Pancreas (tissue), 10 donors: Measurements from ENCODE around the gene TMX2. TPM values are rescaled to one million over a fixed set of nuclear protein-coding genes. Genes with fewer than 3 reads are reported as not detected.

Experiments used
- ATAC-seq, 4 donors: fragments of 200-7000 bp; cut with Tn5 transposase; one replicate each; pipeline versions ENCODE4 v1.8.0 to v1.9.1; 2020; ENCODE audit warnings: mild to moderate bottlenecking in 4 of 4, moderate library complexity in 4 of 4
- DNase-seq, 6 donors: peaks; one replicate each; pipeline ENCODE4 v3.0.0-alpha.2; 2020
- FAIRE-seq: peaks from 2 replicates; lab custom pipeline; 2012; peaks lifted over from hg19 to GRCh38; lab: Jason Lieb, UNC
- H3K27ac ChIP-seq, 4 donors: fragments of 200-600 bp; sonication (generic); 1 replicate in 3 of 4; 2 replicates in 1 of 4; pipeline versions ENCODE4 v1.5.0 to v1.8.0; 2020
- H3K27me3 ChIP-seq, 4 donors: fragments of 200-600 bp; one replicate each; pipeline ENCODE4 v1.8.0; 2021
- H3K36me3 ChIP-seq, 3 donors: fragments of 200-600 bp; sonication (generic) in 1 of 3; one replicate each; pipeline versions ENCODE4 v1.5.0 to v1.8.0; 2020 to 2021
- H3K4me1 ChIP-seq, 3 donors: fragments of 200-600 bp; one replicate each; pipeline ENCODE4 v1.8.0; 2021
- H3K4me3 ChIP-seq, 4 donors: fragments of 200-600 bp; sonication (generic) in 2 of 4; one replicate each; pipeline versions ENCODE4 v1.5.0 to v1.8.0; 2020 to 2021
- H3K9me3 ChIP-seq, 4 donors: fragments of 200-600 bp; one replicate each; pipeline ENCODE4 v1.8.0; 2021
- WGBS, 2 donors: extraction: QIAGEN DNeasy Blood & Tissue Kit; methylation state at CpG; one replicate each; pipeline ENCODE4 v1.1.7; 2013; 5-methylcytosine and 5-hydroxymethylcytosine counted together
- intact Hi-C, 3 donors: fragments of 100-400 bp; cut with DNase I; formaldehyde crosslinking; loops; one replicate each; pipeline versions ENCODE4 v1.11.1 to v1.14.2; 2022
- polyA plus RNA-seq, 2 donors: library from polyadenylated mRNA; stranded (reverse); fragments of 200-250 nt; gene quantifications; one replicate each; pipeline ENCODE4 v1.2.3, GENCODE V29; 2013
- total RNA-seq, 6 donors: library from RNA; stranded (reverse); fragmentation: NEBNext Ultra II Directional in 4 of 6; extraction: Animal tissue kit (Norgen Biotek cat#: 25700) in 4 of 6; gene quantifications; one replicate each; pipeline versions ENCODE4 v1.2.1 to v1.2.4, GENCODE V29; 2021 to 2023
- TF ChIP-seq, protein P1 (sequence below), 4 donors: fragments of 200-600 bp; sonication (generic) in 3 of 4; IDR thresholded peaks; one replicate each; pipeline versions ENCODE4 v1.5.0 to v1.8.0; 2021; ENCODE audit warnings: antibody characterized with exemption in 4 of 4
- donor health status: healthy with polysubstance abuse.
- donor health status: DM: no; HTN: no; CAD: no; lungs with moderate emphysema.
- donor health status: DM: no; HTN: no; CAD: no.
- donor health status: control.
- donor health status: control.
- donor health status: Bipolar disorder and iron deficiency.
- donor health status: DM: yes; HTN: yes; CAD: no.
- donor health status: DM: no; HTN: no; CAD: no.
- donor health status: DM: no; HTN: no; CAD: no.
- donor health status: DM: yes; HTN: yes; CAD: no.

The TMX2 gene
- total and polyA plus RNA-seq, 8 donors = 19.8 to 46.4 (median 34.1) TPM

DNA sequence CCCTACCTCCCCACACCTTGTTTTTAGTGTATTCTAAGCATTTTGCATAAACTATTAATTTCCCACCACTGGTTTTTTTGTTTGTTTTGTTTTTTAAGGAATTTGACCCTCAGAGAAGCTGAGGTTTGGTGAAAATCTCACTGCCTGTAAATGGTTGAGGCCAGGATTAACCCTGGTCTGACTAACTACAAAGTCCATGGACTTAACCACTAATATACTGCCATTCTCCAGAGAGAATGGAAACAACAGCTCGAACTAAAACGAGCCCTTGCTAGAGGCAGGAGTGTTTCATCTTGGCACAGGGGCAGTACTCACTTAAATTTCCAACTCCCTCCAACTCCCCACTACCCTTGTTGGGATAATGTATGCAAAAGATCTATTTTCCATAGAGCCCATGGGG lies 52.2 kb downstream of the TMX2 start:
- intact Hi-C loops = loop anchor here in 2 of 3 donors (5.0 kb wide), 2 partner anchors 33 to 38 kb away; no protein-coding TSS in a partner anchor
- DNase-seq (no peak), FAIRE-seq (no peak), ATAC-seq (no peak)
- TF ChIP-seq, protein P1, sequence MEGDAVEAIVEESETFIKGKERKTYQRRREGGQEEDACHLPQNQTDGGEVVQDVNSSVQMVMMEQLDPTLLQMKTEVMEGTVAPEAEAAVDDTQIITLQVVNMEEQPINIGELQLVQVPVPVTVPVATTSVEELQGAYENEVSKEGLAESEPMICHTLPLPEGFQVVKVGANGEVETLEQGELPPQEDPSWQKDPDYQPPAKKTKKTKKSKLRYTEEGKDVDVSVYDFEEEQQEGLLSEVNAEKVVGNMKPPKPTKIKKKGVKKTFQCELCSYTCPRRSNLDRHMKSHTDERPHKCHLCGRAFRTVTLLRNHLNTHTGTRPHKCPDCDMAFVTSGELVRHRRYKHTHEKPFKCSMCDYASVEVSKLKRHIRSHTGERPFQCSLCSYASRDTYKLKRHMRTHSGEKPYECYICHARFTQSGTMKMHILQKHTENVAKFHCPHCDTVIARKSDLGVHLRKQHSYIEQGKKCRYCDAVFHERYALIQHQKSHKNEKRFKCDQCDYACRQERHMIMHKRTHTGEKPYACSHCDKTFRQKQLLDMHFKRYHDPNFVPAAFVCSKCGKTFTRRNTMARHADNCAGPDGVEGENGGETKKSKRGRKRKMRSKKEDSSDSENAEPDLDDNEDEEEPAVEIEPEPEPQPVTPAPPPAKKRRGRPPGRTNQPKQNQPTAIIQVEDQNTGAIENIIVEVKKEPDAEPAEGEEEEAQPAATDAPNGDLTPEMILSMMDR (IDR thresholded peaks at IDR 0.05) = no peak
- Histone ChIP-seq H3K9me3 (no peaks in the 10 kb centered on the region), H3K4me1 (peaks cover 6 to 25% (median 16%) of the 10 kb centered on the region in 3 donors), H3K4me3 (peak overlapping the region in 3 of 4 donors; percentile 5 to 57 (median 55)), H3K27ac (peak overlapping the region in 2 of 4 donors; percentile 95), H3K36me3 (no peaks in the 10 kb centered on the region), H3K27me3 (no peaks in the 10 kb centered on the region)
- 0 to 5% methylated on average over 2 of the region's 2 CpGs for WGBS, 2 donors

DNA sequence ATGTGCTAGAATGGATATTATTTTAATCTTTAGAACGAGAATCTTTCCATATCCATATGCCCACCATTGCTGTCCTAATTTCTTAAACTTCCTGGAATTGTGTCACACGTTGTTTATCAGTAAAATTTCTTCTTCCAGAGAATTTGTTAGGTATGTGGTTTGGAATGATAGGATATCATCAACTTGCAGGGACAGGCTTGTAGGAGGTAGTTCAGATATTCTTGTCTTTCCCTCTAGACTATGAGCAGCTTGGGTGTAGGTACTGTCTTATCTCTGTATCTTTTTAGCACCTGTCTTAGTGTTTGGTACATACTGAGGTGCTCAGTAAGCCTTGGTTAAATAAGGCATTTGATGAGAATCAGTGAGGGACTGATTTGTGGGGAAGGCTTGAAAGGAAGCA lies 52.6 kb downstream of the TMX2 start:
- H3K4me3 ChIP-seq = peak overlapping the region in 3 of 4 donors; percentile 5 to 57 (median 55)
- H3K27ac ChIP-seq = peak overlapping the region in 2 of 4 donors; percentile 95
- peaks cover 6 to 29% (median 16%) of the 10 kb centered on the region in 3 donors for H3K4me1 ChIP-seq
- H3K27me3 ChIP-seq = no peaks in the 10 kb centered on the region
- ATAC-seq = no peak
- H3K9me3 ChIP-seq = no peaks in the 10 kb centered on the region
- TF ChIP-seq, protein P1 (IDR thresholded peaks at IDR 0.05) = no peak
- no peaks in the 10 kb centered on the region for H3K36me3 ChIP-seq
- intact Hi-C loops = loop anchor here in 2 of 3 donors (5.0 kb wide), 2 partner anchors 32 to 37 kb away; no protein-coding TSS in a partner anchor
- WGBS, 2 donors = 6 to 12% methylated on average over 2 of the region's 2 CpGs
- no peak for FAIRE-seq
- no peak for DNase-seq

DNA sequence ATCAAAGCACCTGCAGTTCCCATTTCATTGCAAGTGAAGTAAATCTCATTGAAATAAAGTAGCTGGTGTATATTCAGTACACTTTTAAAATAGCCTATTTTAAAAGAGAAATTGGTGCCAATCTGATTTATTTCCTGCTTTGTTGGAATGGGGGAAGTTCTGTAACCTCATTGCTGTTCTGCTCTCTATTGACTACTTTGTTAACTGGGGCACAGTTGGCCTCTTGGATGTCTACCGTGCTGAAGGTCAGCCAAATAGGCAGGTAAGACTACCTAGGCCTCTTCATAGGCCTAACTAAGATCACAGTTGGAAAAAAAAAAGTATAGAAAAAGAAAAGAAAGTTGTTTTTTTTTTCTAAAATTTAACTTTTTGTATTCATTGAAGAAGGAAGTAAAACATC lies 58.4 kb downstream of the TMX2 start:
- no peak overlapping the region for H3K4me3 ChIP-seq
- H3K9me3 ChIP-seq = no peaks in the 10 kb centered on the region
- H3K27ac ChIP-seq = peak overlapping the region in 2 of 4 donors; percentile 1 to 3
- ATAC-seq = peak; percentile 38 to 84 (median 70)
- no peak for DNase-seq
- no peak for FAIRE-seq
- 10 to 13% methylated on average over 1 of the region's 1 CpG for WGBS, 2 donors
- H3K27me3 ChIP-seq = no peaks in the 10 kb centered on the region
- peaks cover 30 to 53% (median 37%) of the 10 kb centered on the region in 3 donors for H3K4me1 ChIP-seq
- intact Hi-C loops = no loop called here
- H3K36me3 ChIP-seq = no peaks in the 10 kb centered on the region
- TF ChIP-seq, protein P1 (IDR thresholded peaks at IDR 0.05) = no peak

- WGBS, 2 donors = 89 to 95% methylated on average over 3 of the region's 3 CpGs
- no peak for ATAC-seq
- FAIRE-seq = no peak
These were observed 59.0 kb downstream of the TMX2 start for GRCh38 chr11:57771365-57771764.

GRCh38 chr11:57772562-57772961 lies 60.2 kb downstream of the TMX2 start:
- no peak for ATAC-seq
- no peak for FAIRE-seq
- H3K27ac ChIP-seq = no peak overlapping the region
- intact Hi-C loops = no loop called here
- no peak overlapping the region for H3K4me3 ChIP-seq
- no peak for DNase-seq
- H3K9me3 ChIP-seq = no peaks in the 10 kb centered on the region
- H3K36me3 ChIP-seq = no peaks in the 10 kb centered on the region
- WGBS, 2 donors = 75 to 79% methylated on average over 4 of the region's 4 CpGs
- H3K27me3 ChIP-seq = no peaks in the 10 kb centered on the region
- TF ChIP-seq, protein P1 (IDR thresholded peaks at IDR 0.05) = no peak
- H3K4me1 ChIP-seq = peaks cover 40 to 67% (median 51%) of the 10 kb centered on the region in 3 donors

More at GRCh38 chr11:57771365-57771764, 59.0 kb downstream of the TMX2 start:
- DNase-seq = no peak
- H3K4me1 ChIP-seq = peaks cover 31 to 58% (median 39%) of the 10 kb centered on the region in 3 donors
- H3K9me3 ChIP-seq = no peaks in the 10 kb centered on the region
- TF ChIP-seq, protein P1 (IDR thresholded peaks at IDR 0.05) = no peak
- no peaks in the 10 kb centered on the region for H3K27me3 ChIP-seq
- no peak overlapping the region for H3K4me3 ChIP-seq
- no peaks in the 10 kb centered on the region for H3K36me3 ChIP-seq
- H3K27ac ChIP-seq = peak overlapping the region in 2 of 4 donors; percentile 1 to 3
- intact Hi-C loops = no loop called here
